Endothelial cell of coronary artery (primary cell): ENCODE results near the gene RNF181. TPM values are rescaled to one million over a fixed set of nuclear protein-coding genes. Genes with fewer than 3 reads are reported as not detected.

Experiments used
- total RNA-seq: library from RNA; depleted of rRNA; stranded (reverse); fragments of >200 nt; gene quantifications from 2 replicates; pipeline ENCODE4 v1.2.3, GENCODE V29; 2014

Gene RNF181
- 229 and 287 TPM in 2 replicates for total RNA-seq

GRCh38 chr2:85595301-85596025, at the start of gene RNF181:
RNF181 (plus strand) TSS chr2:85595745; CDS start chr2:85595764, 19 bp downstream.

DNA sequence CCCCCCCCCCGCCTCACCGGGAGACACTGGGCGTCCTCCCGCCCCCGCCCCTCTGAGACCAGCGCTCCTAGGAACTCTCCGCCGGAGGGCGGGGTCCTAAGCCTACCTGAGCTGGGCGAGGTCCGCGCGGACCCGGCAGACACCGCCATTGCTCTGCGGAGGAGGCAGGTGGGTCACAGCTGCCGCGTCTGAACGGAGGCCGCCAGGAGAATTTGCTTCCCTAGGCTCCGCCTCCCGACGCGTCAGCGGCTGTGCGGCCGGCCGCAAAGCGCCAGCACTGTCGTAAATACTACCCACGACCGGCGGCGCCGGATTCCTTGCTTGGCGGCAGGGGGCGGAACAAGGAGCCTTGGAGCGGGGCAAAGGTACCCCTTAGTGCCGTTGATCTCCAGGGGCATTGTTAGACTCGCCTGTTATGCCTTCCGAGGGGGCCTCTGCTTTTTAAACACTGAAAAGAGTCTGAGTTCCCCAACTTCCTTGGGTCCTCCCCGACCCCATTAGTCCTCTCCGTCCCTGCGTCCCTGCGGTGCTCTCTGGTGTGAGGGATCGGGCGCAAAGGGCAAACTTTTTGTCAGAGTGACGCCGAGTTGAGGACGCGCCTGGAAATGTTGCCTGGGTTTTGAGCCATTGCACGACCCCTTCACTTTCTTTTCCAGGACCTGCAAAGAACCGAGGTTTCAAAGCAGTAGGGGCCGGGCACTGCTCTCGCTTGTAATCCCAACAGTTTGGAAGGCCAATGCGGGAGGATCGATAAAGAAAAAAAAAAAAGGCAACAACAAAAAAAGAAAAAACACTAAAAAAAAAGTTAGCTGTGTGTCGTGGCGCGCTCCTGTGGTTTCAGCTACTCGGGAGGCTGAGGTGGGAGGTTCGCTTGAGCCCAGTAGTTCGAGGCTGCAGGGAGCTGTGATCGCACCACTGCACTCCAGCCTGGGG, 34.0 kb upstream of the RNF181 start, which contains the start of gene GGCX:
Gene GGCX, minus strand, starts transcription at position 214 of the 933 bp plus-strand sequence. Its CDS starts 65 bp downstream, at position 149.

DNA sequence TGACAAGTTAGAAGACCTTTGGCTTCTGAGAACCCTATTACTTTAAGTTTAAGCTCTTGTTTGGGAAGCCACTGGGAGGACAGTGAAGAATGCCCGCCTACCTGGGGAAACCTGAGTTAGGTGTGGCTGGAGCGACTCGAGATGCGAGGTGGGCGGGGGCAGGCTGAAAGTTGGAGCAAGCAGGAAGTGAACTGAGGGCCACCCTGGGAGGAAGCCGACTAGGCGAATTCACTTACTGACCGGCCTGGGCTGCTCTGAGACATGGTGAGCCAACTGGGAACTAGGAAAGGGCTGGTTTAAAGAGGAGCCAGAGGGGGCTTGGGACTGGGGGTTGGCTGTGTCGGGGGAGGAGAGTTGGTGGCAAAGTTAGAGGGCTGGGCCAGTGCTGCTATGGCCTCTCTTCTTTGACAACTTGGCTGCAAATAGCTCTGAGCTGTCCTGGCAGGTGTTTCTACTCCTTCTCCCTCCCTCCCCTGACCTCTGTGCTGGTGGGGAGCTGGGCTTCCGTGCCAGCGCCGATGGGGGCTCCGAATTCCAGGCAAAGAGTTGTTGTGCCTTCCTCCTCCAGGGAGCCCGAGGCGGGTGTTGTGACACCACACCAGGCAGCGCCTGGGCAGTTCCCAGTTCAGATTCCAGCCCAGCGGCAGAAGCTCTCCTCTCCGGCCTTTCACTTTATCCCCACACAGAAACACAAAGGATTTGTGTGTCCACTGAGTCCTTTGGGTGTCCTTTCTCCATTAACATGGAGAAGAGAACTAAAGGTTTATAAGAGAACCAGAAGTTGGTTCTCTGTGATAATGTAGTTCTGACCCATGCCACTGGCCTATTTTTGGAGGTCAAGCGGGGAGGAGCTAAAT, 17.9 kb upstream of the RNF181 start, which contains the start of gene VAMP8:
Gene VAMP8, plus strand, starts transcription at position 201 of the 857 bp plus-strand sequence. Its CDS starts 61 bp downstream, at position 262.

DNA sequence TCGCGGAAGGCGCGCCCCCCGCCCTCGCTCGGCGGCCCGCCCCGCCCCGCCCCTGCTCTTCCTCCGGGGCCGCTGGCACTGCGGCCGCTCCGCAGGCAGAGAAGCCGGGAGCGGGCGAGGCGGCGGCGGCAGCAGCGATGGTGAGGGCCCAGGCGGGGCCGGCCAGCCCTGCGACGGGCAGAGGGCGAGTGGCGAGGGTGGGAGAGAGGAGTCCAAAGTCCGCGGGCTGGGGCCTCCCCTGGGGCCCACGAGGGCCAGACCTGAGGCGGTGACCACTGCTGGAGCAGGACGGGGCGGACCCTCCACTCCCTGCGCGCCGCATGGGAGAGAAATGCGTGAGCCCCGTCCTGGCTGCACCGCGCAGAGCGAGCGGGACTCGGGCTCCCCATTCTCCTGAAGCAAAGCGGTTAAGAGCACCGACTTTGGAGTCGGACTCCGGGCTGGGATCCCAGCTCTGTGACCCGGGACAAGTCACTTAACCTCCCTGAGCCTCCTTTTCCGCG, 11.1 kb upstream of the RNF181 start, which contains the start of gene VAMP5:
Gene VAMP5, plus strand, starts transcription at position 78 of the 503 bp plus-strand sequence. Its CDS starts 60 bp downstream, at position 138.

DNA sequence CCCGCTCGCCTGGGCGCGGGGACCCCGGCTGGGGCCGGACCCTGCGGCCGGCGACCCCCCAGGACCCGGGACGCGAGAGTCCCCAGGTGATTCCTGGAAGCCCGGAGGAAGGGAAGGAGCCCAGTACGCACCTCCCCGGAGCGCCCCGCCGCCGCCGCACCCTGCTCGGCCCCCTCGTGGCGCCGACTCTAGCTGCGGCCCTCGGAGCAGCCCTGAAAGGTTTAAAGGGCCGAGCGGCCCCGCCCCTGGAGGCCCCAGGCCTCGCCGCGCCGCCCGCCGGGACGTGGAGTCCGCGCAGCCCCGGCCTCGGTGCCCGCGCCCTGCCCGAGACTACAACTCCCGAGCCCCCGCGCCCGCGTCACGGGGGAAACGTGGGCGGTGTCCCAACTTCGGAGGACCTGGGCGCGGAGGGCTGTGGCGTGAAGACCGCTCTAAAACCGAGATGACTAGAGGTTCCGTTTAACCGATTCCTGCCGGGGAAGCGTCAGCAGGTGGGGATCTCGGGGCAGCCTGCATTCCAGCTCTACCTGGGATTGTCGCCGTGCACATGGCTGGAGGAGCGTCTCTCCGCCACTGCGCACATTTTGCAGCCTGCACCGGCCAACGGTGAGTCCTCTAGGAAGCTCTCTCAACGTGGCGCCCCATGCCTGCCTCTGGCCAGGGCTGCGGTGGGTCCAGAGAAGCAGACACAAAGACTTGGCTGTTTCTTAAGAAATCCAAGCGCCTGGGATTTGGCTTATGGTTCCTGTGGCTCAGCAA, 7.1 kb downstream of the RNF181 start, which contains the start of gene TMEM150A:
Gene TMEM150A, minus strand, starts transcription at position 223 of the 759 bp plus-strand sequence. CDS start 750 bp downstream, outside the sequence.

GRCh38 chr2:85611705-85612587, 16.4 kb downstream of the RNF181 start, which contains the start of gene C2orf68:
C2orf68 (minus strand) TSS chr2:85612066; CDS start chr2:85611984, 82 bp downstream.

Other genes starting within 250 kb of the RNF181 start
- 42.3 and 49.4 TPM in 2 replicates for gene RETSAT, start 241.2 kb upstream of the RNF181 start, total RNA-seq
- 9.9 and 15.5 TPM in 2 replicates for gene ELMOD3, start 241.0 kb upstream of the RNF181 start, total RNA-seq
- 28.0 and 53.5 TPM in 2 replicates for gene CAPG, start 185.4 kb upstream of the RNF181 start, total RNA-seq
- gene SH2D6, start 177.0 kb upstream of the RNF181 start, total RNA-seq, result 0.27 and 0.28 TPM in 2 replicates
- gene MAT2A, start 56.6 kb upstream of the RNF181 start, total RNA-seq, result 66.2 and 114 TPM in 2 replicates
- gene GGCX, start 34.3 kb upstream of the RNF181 start, total RNA-seq, result 28.2 and 31.2 TPM in 2 replicates
- 16.8 and 20.4 TPM in 2 replicates for gene VAMP8, start 18.2 kb upstream of the RNF181 start, total RNA-seq
- gene VAMP5, start 11.3 kb upstream of the RNF181 start, total RNA-seq, result 77.6 and 88.9 TPM in 2 replicates
- gene TMEM150A, start 7.0 kb downstream of the RNF181 start, total RNA-seq, result 6.1 and 8.8 TPM in 2 replicates
- gene C2orf68, start 16.3 kb downstream of the RNF181 start, total RNA-seq, result 13.7 and 16.1 TPM in 2 replicates
- 40.5 and 44.3 TPM in 2 replicates for gene USP39, start 20.4 kb downstream of the RNF181 start, total RNA-seq
- gene SFTPB, start 72.5 kb downstream of the RNF181 start, total RNA-seq, result not detected in 2 replicates
- not detected in 2 replicates for gene GNLY, start 98.6 kb downstream of the RNF181 start, total RNA-seq
- gene ATOH8, start 158.2 kb downstream of the RNF181 start, total RNA-seq, result 3.9 and 13.7 TPM in 2 replicates